MM.1S (cell line): Measurements from ENCODE around the gene SUPV3L1.

ENCODE experiments used
- CTCF ChIP-seq: fragments of 300-600 bp; sonication (generic); IDR thresholded peaks from 2 replicates; pipeline ENCODE4 v1.5.1; 2016; ENCODE audit warnings: antibody characterized with exemption, low read length, mixed read lengths
- EZH2 ChIP-seq: fragments of 300-600 bp; sonication (generic); optimal IDR thresholded peaks from 2 replicates; pipeline ENCODE3; 2017; ENCODE audit warnings: low read depth, mild to moderate bottlenecking, antibody characterized with exemption, low read length, mixed read lengths
- EZH2phosphoT487 ChIP-seq: fragments of 300-600 bp; sonication (generic); IDR thresholded peaks from 2 replicates; pipeline ENCODE4 v1.6.1; 2018; ENCODE audit warnings: antibody characterized with exemption, low read length

DNA sequence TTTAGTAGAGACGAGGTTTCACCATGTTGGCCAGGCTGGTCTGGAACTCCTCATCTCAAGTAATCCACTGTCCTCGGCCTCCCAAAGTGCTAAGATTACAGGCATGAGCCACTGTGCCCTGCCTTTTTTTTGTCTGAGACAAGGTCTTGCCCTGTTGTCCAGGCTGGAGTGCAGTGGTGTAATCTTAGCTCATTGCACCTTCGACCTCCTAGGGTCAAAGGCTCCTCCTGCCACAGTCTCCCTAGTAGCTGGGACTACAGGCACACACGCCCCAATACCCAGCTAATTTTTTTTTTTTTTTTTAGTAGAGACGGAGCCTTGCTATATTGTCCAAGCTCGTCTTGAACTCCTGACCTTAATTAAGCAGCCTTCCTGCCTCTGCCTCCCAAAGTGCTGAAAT, 26.8 kb upstream of the SUPV3L1 start:
- TF ChIP-seq CTCF: no peak
- TF ChIP-seq EZH2phosphoT487: no peak
- no peak for TF ChIP-seq EZH2
